Activated T-helper 1 cell treated with Interleukin-2 at 50 U/mL for 16 hours (primary cell): ENCODE results near the gene KCNS3.
"Not testable (repeated sequence)": the region's sequence is repeated elsewhere in the genome, so short reads cannot be mapped to it uniquely, and the experiment has no call there.

ENCODE experiments used
- DNase-seq: peaks from one replicate; pipeline ENCODE4 v3.0.0-alpha.2; 2020; ENCODE audit warnings: low read depth

The KCNS3 gene

GRCh38 chr2:17947113-17947512, 68.6 kb downstream of the KCNS3 start:
- DNase-seq, result no peak

DNA sequence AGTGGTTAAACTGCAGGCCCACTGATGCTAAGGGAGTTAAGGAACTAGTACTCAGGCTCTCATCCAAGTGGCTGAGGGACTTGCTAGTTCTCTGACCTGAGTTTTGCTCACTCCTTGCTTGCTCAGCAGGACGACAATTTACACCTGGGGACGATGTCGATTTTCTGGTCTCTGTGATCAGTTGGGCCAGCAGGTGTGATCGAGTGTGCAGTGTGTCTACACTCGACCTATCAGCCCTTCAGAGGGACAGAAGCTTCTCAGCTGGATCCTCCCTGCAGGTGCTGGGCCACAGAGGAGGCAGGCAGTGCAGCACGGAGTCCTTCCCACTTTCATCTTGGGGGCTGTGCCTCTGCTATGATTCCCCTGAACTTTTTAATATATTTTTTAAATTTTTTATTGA, 71.5 kb downstream of the KCNS3 start:
- DNase-seq, result no peak

GRCh38 chr2:17951563-17951962, 73.1 kb downstream of the KCNS3 start:
- no peak for DNase-seq

DNA sequence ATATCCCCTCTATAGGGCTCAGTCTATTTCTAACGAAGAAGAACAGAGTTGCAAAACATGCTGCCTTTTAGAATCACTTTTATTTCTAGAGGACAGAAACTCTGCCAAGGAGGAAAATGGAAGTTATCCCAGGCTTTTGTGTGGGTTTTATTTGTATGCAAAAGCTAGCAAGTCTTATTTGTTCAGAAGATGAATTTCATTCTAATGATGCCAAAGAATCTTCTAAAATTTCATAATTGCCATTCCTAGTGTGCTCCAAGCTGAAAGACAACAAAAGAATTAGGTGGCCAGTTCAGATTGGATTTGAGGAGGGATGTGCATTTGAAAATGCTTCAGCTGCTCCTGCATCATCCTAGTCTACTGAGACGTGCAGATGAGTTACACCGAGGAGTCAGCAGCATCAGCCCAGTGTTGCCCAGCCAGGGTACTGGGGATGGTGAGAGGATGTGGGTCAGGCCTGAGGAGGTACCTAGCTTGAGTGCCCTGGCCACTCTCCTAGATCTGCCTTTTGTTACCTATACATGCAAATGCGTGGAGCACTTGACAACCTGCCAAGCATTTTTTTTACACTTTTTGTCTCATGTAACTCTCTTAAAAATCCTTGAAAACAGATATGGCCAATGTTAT, 80.1 kb downstream of the KCNS3 start:
- DNase-seq, result no peak

DNA sequence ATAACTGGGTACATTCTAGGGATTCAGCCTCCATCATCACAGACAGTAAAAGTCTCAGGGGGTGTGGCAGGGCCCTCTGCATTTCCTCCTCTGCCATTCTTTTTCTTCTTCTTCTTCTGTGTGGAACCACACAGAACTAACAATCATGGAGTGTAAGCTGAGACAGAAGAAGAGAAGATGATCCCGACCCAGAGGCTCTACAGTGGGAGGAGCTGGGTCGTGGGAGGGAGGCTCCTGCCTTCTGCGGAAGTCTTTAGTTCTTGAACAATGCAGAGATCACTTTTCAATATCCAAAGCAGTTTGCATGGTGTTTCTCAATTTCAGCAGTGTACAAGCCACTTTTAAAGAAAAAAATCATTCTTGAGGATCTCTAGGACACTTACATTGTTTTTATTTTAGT, 80.9 kb downstream of the KCNS3 start:
- DNase-seq, result no peak

- DNase-seq, result no peak
These were observed 81.4 kb downstream of the KCNS3 start for GRCh38 chr2:17959833-17960232.

GRCh38 chr2:17960925-17961324, 82.5 kb downstream of the KCNS3 start:
- DNase-seq, result no peak

- DNase-seq, result no peak
These were observed 83.3 kb downstream of the KCNS3 start for GRCh38 chr2:17961789-17962188.

DNA sequence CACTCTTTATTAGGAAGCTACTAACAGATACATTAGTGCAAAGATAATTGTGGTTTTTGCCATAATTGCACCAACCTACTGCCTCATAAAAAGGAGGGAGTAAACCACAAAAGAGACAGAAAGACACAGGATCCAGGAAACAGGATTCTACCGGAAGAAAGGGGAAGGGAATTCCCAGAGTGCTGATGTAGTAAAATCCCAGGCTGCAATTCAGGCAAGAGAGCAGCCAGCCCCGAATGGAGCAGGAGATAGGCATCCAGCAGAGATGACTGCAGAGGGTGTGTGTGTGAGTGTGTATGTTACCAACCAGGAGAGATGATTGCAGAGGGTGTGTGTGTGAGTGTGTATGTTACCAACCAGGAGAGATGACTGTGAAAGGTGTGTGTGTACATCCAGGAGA, 84.4 kb downstream of the KCNS3 start:
- DNase-seq, result no peak

GRCh38 chr2:17963571-17963970, 85.1 kb downstream of the KCNS3 start:
- DNase-seq, result not testable (repeated sequence)

DNA sequence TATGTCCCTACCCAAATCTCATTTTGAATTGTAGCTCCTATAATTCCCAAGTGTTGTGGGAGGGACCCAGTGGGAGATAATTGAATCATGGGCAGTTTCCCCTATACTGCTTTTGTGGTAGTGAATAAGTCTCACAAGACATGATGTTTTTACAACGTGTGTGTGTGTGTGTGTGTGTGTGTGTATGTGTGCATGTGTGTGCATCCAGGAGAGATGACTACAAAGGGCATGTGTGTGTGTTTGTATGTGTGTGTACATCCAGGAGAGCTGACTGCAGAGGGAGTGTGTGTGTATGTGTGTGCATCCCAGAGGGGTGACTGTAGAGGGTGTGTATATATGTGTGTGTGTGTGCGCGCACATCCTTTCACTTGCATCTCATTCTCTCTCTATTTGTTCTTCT, 86.7 kb downstream of the KCNS3 start:
- no peak for DNase-seq

- no peak for DNase-seq
These were observed 88.3 kb downstream of the KCNS3 start for GRCh38 chr2:17966798-17967197.

DNA sequence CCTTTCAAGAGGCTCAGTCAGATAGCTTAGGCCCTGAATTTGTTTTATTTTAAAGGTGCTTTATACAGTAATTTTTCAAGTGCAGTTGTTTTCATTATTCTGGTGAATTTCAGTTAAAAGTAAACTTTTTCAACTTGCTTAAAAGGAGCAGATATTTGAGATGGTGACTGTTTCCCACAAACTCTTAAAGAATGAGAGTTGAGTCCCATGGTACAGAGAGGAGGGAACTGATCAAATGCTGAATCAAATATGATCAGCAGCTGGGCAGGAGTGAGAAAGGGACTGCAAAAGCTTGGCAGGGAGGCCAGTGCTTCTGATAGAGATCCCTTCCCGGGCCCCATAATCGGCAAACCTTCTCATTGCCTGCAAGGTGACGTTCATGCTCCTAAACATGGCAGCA, 91.2 kb downstream of the KCNS3 start:
- no peak for DNase-seq

DNA sequence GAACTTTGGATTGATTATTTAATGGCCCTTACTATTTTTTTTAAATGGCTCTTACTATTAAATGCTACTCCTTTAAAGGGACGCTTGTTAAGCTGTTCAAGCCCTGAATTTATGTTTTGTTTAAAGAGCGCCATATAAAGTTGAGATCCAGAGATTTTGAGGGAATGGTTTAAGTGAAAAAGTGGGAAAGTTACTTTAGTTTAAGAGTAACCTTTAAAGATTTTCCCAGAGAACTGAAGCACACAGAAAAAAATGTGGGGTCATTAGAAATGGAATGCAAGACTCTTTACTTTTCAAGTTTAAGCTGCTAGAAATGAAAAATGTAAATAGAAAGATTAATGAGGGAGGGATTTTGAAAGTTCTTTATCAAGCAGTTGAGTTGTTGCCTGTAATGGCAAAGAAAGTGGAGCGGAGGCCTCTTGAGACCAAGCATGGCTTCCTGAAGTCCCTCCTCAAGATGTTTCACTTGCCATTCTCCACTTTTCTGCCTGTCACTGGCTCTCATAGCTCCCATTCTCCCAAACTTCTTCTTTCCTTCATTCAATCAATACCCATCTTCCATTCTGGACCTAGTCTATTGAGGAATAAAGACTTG, 93.2 kb downstream of the KCNS3 start:
- no peak for DNase-seq

GRCh38 chr2:17972991-17973390, 94.5 kb downstream of the KCNS3 start:
- no peak for DNase-seq

DNA sequence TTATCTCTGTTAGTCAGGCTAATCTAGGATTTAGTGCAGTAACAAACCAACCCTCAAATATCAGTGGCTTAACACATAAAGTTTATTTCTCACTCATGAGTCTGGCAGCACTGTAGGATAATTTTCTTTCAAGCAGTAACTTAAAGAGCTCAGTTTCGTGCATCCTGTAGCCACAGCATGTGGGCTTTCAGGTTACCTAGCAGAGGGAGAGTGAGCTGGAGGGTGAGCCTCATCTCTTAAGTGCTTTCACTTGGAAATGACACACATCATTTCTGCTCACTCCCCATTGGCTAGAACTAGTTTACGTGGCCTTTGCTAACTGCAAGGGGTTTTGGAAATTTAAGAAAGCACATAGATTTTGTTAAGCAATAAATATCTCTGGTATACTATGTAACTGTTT, 96.9 kb downstream of the KCNS3 start:
- DNase-seq, result no peak

GRCh38 chr2:17976871-17977746, 98.6 kb downstream of the KCNS3 start:
- DNase-seq, result no peak

DNA sequence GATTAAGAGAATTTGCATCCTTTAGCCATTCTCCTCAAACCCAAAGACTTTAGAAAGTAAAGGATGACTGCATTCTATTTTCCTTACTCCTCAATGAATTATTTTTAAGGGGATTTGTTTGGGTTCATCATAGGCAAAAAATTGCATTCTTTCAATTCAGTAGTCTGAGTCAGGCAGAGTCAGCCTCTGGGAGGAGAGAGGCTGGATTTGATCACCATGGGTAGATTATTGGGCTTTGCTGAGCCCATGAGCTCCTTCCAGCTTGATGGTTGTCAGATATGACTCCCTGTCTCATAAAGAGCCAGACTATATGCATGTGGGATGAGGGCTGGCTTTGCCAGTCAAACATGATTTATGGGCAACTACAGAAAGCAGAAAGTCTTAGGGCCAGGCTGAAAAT, 101.2 kb downstream of the KCNS3 start:
- DNase-seq, result no peak

- no peak for DNase-seq
These were observed 103.5 kb downstream of the KCNS3 start for GRCh38 chr2:17981936-17982335.
